ENCODE results near the gene SMYD3.

GRCh38 chr1:246318622-246319021 is 188.5 kb downstream of the SMYD3 start:
- TF ChIP-seq ZNF664 (tag by site-specific recombination; IDR thresholded peaks at IDR 0.05) (no peak), CTCF (tag by site-specific recombination; IDR thresholded peaks at IDR 0.05) (no peak), ZFP69B (tag by site-specific recombination; IDR thresholded peaks at IDR 0.05) (no peak), HOXA7 (CRISPR knock-in tag; IDR thresholded peaks at IDR 0.05; ENCODE audit: borderline replicate concordance) (no peak), ZBTB44 (tag by site-specific recombination; IDR thresholded peaks at IDR 0.05) (no peak), ZNF362 (tag by site-specific recombination; IDR thresholded peaks at IDR 0.05) (no peak), BCL11B (tag by site-specific recombination; IDR thresholded peaks at IDR 0.05; ENCODE audit: low read depth) (no peak), RBAK (tag by site-specific recombination; IDR thresholded peaks at IDR 0.05) (no peak)
